PC-3 (cell line): ENCODE measurements around the gene CHRNA5. TPM values are rescaled to one million over a fixed set of nuclear protein-coding genes. Genes with fewer than 3 reads are reported as not detected.

Experiments used
- ATAC-seq: fragments of 200-7000 bp; cut with Tn5 transposase; 2 replicates; pipeline ENCODE4 v1.9.1; 2020; ENCODE audit warnings: mild to moderate bottlenecking, moderate library complexity
- BruUV-seq: library from RNA; stranded (reverse); fragments of 400-500 nt; replicated peaks from 2 replicates; lab custom pipeline; 2021; lab: Mats Ljungman, UMichigan
- CTCF ChIA-PET: fragments of 300-600 bp; sonication (Branson Sonifier 250); formaldehyde crosslinking; loops from one replicate; lab custom pipeline; 2022; ENCODE audit warnings: antibody characterized with exemption; lab: Charles Lee
- POLR2A ChIA-PET: fragments of 300-600 bp; sonication (Branson Sonifier 250); formaldehyde crosslinking; loops from one replicate; lab custom pipeline; 2022; ENCODE audit warnings: antibody characterized with exemption; ENCODE audit not compliant: unreplicated experiment; lab: Charles Lee
- DNase-seq: peaks from one replicate; pipeline ENCODE4 v3.0.0-alpha.2; 2015
- H2AFZ ChIP-seq: fragments of 300-600 bp; sonication (generic); 2 replicates; pipeline ENCODE4 v1.6.0; 2016; ENCODE audit warnings: antibody characterized with exemption, low read length
- H3F3A ChIP-seq: fragments of 300-600 bp; sonication (generic); one replicate; pipeline ENCODE4 v1.6.0; 2017; ENCODE audit warnings: antibody characterized with exemption, low read length, control low read depth, mild to moderate bottlenecking; ENCODE audit not compliant: unreplicated experiment
- H3K27ac ChIP-seq: fragments of 300-600 bp; sonication (generic); 2 replicates; pipeline ENCODE4 v1.5.1; 2016; ENCODE audit warnings: mild to moderate bottlenecking, low read length
- H3K27me3 ChIP-seq: fragments of 300-600 bp; sonication (generic); 2 replicates; pipeline ENCODE4 v1.6.1; 2016; ENCODE audit warnings: low read length, mixed read lengths
- H3K36me3 ChIP-seq: fragments of 300-600 bp; sonication (generic); 2 replicates; pipeline ENCODE4 v1.6.1; 2016; ENCODE audit warnings: low read depth, mixed run types, low read length, mixed read lengths
- H3K4me1 ChIP-seq: fragments of 300-600 bp; sonication (generic); 2 replicates; pipeline ENCODE4 v1.5.1; 2016; ENCODE audit warnings: low read length; ENCODE audit not compliant: insufficient read depth
- H3K4me2 ChIP-seq: fragments of 300-600 bp; sonication (generic); 2 replicates; pipeline ENCODE4 v1.6.0; 2016; ENCODE audit warnings: low read length
- H3K4me3 ChIP-seq: fragments of 300-600 bp; sonication (generic); 2 replicates; pipeline ENCODE4 v1.5.1; 2016; ENCODE audit warnings: mild to moderate bottlenecking, low read length, mixed read lengths
- H3K79me2 ChIP-seq: fragments of 300-600 bp; sonication (generic); 2 replicates; pipeline ENCODE4 v1.6.1; 2017; ENCODE audit warnings: low read length, mixed read lengths
- H3K9ac ChIP-seq: fragments of 300-600 bp; sonication (generic); 2 replicates; pipeline ENCODE4 v1.6.0; 2016; ENCODE audit warnings: mild to moderate bottlenecking, low read length
- H3K9me2 ChIP-seq: fragments of 300-600 bp; sonication (generic); replicated peaks from 2 replicates; pipeline ENCODE4 v1.6.1; 2016; ENCODE audit warnings: mixed run types, low read length, mixed read lengths
- H3K9me3 ChIP-seq: fragments of 300-600 bp; sonication (generic); 2 replicates; pipeline ENCODE4 v1.6.1; 2016; ENCODE audit warnings: low read length, mixed read lengths
- H4K20me1 ChIP-seq: fragments of 300-600 bp; sonication (generic); 2 replicates; pipeline ENCODE4 v1.6.1; 2016; ENCODE audit warnings: low read length, mixed read lengths
- CTCF ChIP-seq: fragments of 300-600 bp; sonication (generic); conservative IDR thresholded peaks from 2 replicates; pipeline ENCODE4 v1.5.1; 2017; ENCODE audit warnings: antibody characterized with exemption, low read depth, mild to moderate bottlenecking, low read length
- EZH2 ChIP-seq: fragments of 300-600 bp; sonication (generic); IDR thresholded peaks from one replicate; pipeline ENCODE4 v1.6.1; 2017; ENCODE audit warnings: antibody characterized with exemption, mild to moderate bottlenecking, low read length; ENCODE audit not compliant: unreplicated experiment
- EZH2phosphoT487 ChIP-seq: fragments of 300-600 bp; sonication (generic); IDR thresholded peaks from 2 replicates; pipeline ENCODE4 v1.6.1; 2018; ENCODE audit warnings: mild to moderate bottlenecking, antibody characterized with exemption, low read length, borderline replicate concordance
- intact Hi-C: fragments of 100-400 bp; cut with micrococcal nuclease; formaldehyde crosslinking; loops from 2 replicates; pipeline ENCODE4 v1.9.0; 2023
- total RNA-seq: library from RNA; depleted of rRNA; stranded (reverse); fragments of >200 nt; gene quantifications from 2 replicates; pipeline ENCODE4 v1.2.3, GENCODE V29; 2014

Gene CHRNA5
- total RNA-seq, 1 experiment from 2014 or later, result 8.4 TPM

GRCh38 chr15:78626381-78626995 is 61.2 kb downstream of the CHRNA5 start:
- TF ChIP-seq EZH2phosphoT487 (no peak), CTCF (no peak), EZH2 (no peak)
- Histone ChIP-seq H4K20me1 (no peaks in the 10 kb centered on the region), H3K79me2 (no peaks in the 10 kb centered on the region), H3K9ac (no peak overlapping the region), H3K27ac (no peak overlapping the region), H3F3A (no peaks in the 10 kb centered on the region), H3K9me3 (no peaks in the 10 kb centered on the region), H3K27me3 (peaks cover 22% of the 10 kb centered on the region), H2AFZ (no peak overlapping the region), H3K4me3 (no peak overlapping the region), H3K4me1 (no peaks in the 10 kb centered on the region), H3K36me3 (no peaks in the 10 kb centered on the region), H3K9me2 (no peaks in the 10 kb centered on the region), H3K4me2 (no peak overlapping the region)
- intact Hi-C loops, result no loop called here
- ChIA-PET POLR2A (no interaction called here), CTCF (no interaction called here)
- BruUV-seq, result no TSS peak
- DNase-seq (no peak), ATAC-seq (no peak)

- Histone ChIP-seq H3F3A (no peaks in the 10 kb centered on the region), H3K9me2 (no peaks in the 10 kb centered on the region), H3K9ac (no peak overlapping the region), H3K4me1 (no peaks in the 10 kb centered on the region), H3K79me2 (no peaks in the 10 kb centered on the region), H3K4me3 (no peak overlapping the region), H4K20me1 (no peaks in the 10 kb centered on the region), H3K27ac (no peak overlapping the region), H3K4me2 (no peak overlapping the region), H3K36me3 (no peaks in the 10 kb centered on the region), H3K27me3 (peaks cover 13% of the 10 kb centered on the region), H2AFZ (no peak overlapping the region), H3K9me3 (no peaks in the 10 kb centered on the region)
- BruUV-seq, result no TSS peak
- ATAC-seq (no peak), DNase-seq (no peak)
- POLR2A ChIA-PET, result no interaction called here
- intact Hi-C loops, result no loop called here
- CTCF ChIA-PET, result no interaction called here
- TF ChIP-seq EZH2phosphoT487, result no peak
- no peak for TF ChIP-seq EZH2
- TF ChIP-seq CTCF, result no peak
Measured at GRCh38 chr15:78627348-78627747, 62.0 kb downstream of the CHRNA5 start.

- ChIA-PET POLR2A (no interaction called here), CTCF (no interaction called here)
- no TSS peak for BruUV-seq
- no peaks in the 10 kb centered on the region for H3K4me1 ChIP-seq
- no peaks in the 10 kb centered on the region for H3K36me3 ChIP-seq
- no peak overlapping the region for H3K4me3 ChIP-seq
- TF ChIP-seq CTCF (no peak), EZH2 (no peak), EZH2phosphoT487 (no peak)
- no peaks in the 10 kb centered on the region for H3K79me2 ChIP-seq
- no peak for ATAC-seq
- H3K27ac ChIP-seq, result no peak overlapping the region
- H3K9ac ChIP-seq, result no peak overlapping the region
- H3K27me3 ChIP-seq, result peaks cover 15% of the 10 kb centered on the region
- no peaks in the 10 kb centered on the region for H3F3A ChIP-seq
- DNase-seq, result no peak
- no peak overlapping the region for H3K4me2 ChIP-seq
- H2AFZ ChIP-seq, result no peak overlapping the region
- H3K9me3 ChIP-seq, result no peaks in the 10 kb centered on the region
- no peaks in the 10 kb centered on the region for H4K20me1 ChIP-seq
- no peaks in the 10 kb centered on the region for H3K9me2 ChIP-seq
- intact Hi-C loops, result no loop called here
Measured at GRCh38 chr15:78628227-78628626, 62.9 kb downstream of the CHRNA5 start.
